Measurements from ENCODE around the gene RAB3C. TPM values are rescaled to one million over a fixed set of nuclear protein-coding genes. Genes with fewer than 3 reads are reported as not detected.

RAB3C gene
- polyA plus RNA-seq, 1 experiment: not detected

GRCh38 chr5:58886315-58887207 is 303.7 kb downstream of the RAB3C start:
- Histone ChIP-seq H3K27me3 (ENCODE audit: control insufficient read depth, insufficient read depth, low read length) (no peaks in the 10 kb centered on the region), H3K4me3 (ENCODE audit: low read depth, low read length) (no peak overlapping the region), H3K9me3 (ENCODE audit: control insufficient read depth, insufficient read depth, low read length) (no peaks in the 10 kb centered on the region), H3K27ac (ENCODE audit: low read depth, low read length) (no peak overlapping the region)
- CTCF ChIA-PET: interaction anchor here (0.5 to 4.1 kb wide), 101 partner anchors 10 to 869 kb away, joined by 3 to 125 read pairs (median 4); no protein-coding TSS in a partner anchor
- peak; percentile 37 for DNase-seq (ENCODE audit: low read depth, low spot score)
- POLR2A ChIA-PET: no interaction called here
- peak; percentile 93 for TF ChIP-seq CTCF (IDR thresholded peaks at IDR 0.05; ENCODE audit: low read depth, low read length)

DNA sequence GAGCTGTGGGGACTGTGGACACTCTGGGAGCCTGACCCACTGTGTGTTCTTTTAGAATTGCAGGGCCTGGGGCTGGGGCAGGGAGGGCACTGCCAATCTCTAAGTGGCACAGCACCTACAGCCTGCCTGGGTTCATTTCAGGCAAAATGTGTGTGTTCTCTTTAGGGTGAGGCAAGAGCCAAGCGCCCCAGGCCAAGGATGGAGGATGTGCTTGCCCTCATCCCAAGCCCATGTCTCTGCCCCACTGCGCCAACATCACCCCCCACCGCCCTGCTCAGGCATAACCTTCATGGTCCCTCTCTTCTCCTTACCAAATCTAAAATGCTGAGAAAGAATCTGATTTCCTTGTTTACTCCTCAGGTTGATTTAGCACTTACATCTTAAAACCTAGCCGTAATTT is 304.4 kb downstream of the RAB3C start:
- Histone ChIP-seq H3K4me3 (ENCODE audit: low read depth, low read length) (no peak overlapping the region), H3K9me3 (ENCODE audit: control insufficient read depth, insufficient read depth, low read length) (no peaks in the 10 kb centered on the region)
- POLR2A ChIA-PET: no interaction called here

DNA sequence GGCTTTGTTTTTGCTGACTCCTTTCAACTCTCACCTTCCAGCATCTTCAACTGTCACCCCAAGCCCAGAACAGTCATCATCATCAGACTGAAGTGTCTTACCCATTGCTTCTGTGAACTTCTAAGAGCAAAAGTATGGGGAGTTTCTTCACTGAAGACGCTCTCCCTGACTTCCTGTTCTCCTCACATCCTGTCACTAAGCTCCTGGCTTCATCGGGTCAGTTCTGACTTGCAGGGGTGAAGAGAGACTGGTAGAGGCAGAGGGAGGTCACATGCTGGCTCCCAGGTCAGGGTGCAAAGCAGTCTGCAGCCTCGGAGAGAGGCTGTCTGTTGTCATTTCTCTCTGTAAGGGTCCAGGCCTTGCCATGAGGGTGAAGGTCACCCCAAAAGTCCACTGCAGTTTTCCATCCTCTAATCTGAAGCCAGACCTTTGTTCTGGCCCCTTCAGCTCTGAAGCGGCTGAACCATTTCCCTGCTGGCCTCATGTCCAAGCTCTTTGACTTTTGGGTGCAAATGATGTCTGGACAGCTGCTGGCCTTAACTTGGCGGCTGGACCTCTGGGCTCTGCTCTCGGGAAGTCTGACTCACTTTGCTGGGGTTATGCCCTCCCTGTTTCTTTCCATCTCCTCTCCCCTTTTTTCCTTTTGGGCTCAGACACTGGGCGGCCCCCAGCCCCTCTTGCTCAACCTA is 305.0 kb downstream of the RAB3C start:
- no peaks in the 10 kb centered on the region for H3K9me3 ChIP-seq (ENCODE audit: control insufficient read depth, insufficient read depth, low read length)
- CTCF ChIA-PET: interaction anchor here (0.6 to 4.1 kb wide), 38 partner anchors 8 to 495 kb away, joined by 3 to 125 read pairs (median 12); no protein-coding TSS in a partner anchor
- TF ChIP-seq CTCF (IDR thresholded peaks at IDR 0.05; ENCODE audit: low read depth, low read length): no peak
- H3K4me3 ChIP-seq (ENCODE audit: low read depth, low read length): no peak overlapping the region
- H3K27ac ChIP-seq (ENCODE audit: low read depth, low read length): no peak overlapping the region
- POLR2A ChIA-PET: no interaction called here
- no peaks in the 10 kb centered on the region for H3K27me3 ChIP-seq (ENCODE audit: control insufficient read depth, insufficient read depth, low read length)
- DNase-seq (ENCODE audit: low read depth, low spot score): no peak

More for the DNA sequence above, 304.4 kb downstream of the RAB3C start:
- no peak overlapping the region for H3K27ac ChIP-seq (ENCODE audit: low read depth, low read length)
- CTCF ChIA-PET: interaction anchor here (0.6 to 4.1 kb wide), 72 partner anchors 9 to 868 kb away, joined by 3 to 125 read pairs (median 5); no protein-coding TSS in a partner anchor
- DNase-seq (ENCODE audit: low read depth, low spot score): no peak
- TF ChIP-seq CTCF (IDR thresholded peaks at IDR 0.05; ENCODE audit: low read depth, low read length): no peak
- H3K27me3 ChIP-seq (ENCODE audit: control insufficient read depth, insufficient read depth, low read length): no peaks in the 10 kb centered on the region

DNA sequence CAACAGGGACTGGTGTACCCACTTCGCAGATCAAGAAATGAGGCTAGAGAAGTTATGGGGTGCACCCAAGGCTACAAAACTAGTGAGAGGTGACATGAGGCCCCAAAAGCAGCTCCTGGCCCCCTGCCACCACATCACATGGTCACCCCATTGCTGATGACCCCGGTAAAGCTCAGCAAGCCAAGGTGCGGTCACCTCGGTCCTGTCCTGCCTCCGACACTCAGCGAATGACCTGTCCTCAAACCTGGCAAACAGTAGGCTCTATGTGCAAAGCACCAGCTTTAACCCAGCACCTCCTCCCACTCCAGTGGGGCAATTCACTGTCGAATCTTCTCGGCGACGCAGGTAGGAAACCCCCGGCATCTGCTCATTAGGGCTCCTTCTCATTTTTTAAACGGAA is 307.4 kb downstream of the RAB3C start:
- no peak for DNase-seq (ENCODE audit: low read depth, low spot score)
- ChIA-PET POLR2A (no interaction called here), CTCF (interaction anchor here (0.6 to 9.6 kb wide), 9 partner anchors 20 to 298 kb away, joined by 3 to 187 read pairs (median 20); no protein-coding TSS in a partner anchor)
- no peak for TF ChIP-seq CTCF (IDR thresholded peaks at IDR 0.05; ENCODE audit: low read depth, low read length)
- Histone ChIP-seq H3K4me3 (ENCODE audit: low read depth, low read length) (no peak overlapping the region), H3K27me3 (ENCODE audit: control insufficient read depth, insufficient read depth, low read length) (no peaks in the 10 kb centered on the region), H3K9me3 (ENCODE audit: control insufficient read depth, insufficient read depth, low read length) (no peaks in the 10 kb centered on the region), H3K27ac (ENCODE audit: low read depth, low read length) (no peak overlapping the region)
